HG03066 (cell line): Measurements from ENCODE around the gene THPO.
"Not testable (repeated sequence)": the region's sequence is repeated elsewhere in the genome, so short reads cannot be mapped to it uniquely, and the experiment has no call there.

Experiments used
- ATAC-seq: cut with Tn5 transposase; IDR thresholded peaks from one replicate; pipeline ENCODE4 v1.9.1; 2021; ENCODE audit warnings: low read depth; ENCODE audit not compliant: unreplicated experiment

THPO gene

DNA sequence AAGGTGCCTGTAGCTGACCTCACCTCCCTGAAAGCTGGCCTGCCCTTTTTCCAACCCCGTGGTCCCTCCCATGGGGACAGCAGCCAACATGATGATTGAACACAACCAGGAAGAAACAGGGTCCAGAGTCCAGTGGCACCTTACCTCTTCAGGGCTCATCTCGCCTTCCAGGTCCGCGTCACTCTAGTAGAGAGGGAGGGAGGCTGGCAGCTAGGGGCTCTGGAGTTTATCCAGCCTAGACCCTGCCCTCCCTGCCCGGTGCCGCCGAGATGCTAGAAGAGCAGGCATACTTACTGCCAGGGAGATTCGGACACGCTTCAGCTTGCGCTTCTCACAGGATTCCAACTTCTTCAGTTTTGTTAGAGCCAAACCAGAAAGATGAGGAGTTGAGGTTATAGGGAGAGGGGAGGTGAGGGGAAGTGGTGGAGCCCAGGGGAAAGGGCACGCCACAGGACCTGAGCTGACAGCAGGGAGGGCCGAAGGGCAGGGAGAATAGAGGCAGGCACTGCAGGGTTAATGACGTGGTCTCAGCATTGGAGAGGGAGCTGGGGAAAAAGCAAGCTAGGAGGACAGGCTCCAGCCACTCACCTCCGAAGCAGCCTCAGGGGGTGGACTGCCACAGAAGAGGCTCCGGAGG, 25.7 kb downstream of the THPO start:
- ATAC-seq, result no peak

DNA sequence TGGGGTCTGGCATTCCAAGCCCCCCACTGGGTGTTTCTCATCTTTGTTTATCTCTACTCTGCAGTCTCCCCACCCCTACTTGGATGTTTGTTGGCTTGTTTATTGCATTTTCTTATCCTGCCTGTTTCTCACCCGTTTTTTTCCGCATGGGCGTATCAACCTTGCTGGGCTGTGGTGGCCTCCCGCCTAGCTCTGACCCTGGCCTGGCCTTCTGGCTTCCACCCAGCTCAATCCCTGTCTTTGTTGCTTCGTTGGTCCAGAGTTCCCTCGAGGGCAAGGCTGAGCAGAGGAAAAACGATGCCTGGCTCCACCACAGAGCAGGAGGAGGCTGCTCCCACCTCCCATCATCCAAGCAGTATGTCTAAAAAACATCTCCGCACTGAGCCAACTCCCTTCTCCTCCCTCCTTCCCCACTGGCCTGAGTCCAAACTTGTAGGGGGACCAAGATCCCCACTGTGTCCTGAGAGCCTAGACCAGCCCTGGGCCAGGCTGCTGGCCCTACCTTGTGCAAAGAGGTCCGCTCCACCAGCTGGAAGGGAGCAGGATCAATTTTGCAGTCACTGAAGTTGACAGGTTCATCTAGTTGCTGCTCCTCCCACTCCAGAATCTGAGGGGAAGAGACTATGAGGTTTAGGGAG, 26.4 kb downstream of the THPO start:
- no peak for ATAC-seq

DNA sequence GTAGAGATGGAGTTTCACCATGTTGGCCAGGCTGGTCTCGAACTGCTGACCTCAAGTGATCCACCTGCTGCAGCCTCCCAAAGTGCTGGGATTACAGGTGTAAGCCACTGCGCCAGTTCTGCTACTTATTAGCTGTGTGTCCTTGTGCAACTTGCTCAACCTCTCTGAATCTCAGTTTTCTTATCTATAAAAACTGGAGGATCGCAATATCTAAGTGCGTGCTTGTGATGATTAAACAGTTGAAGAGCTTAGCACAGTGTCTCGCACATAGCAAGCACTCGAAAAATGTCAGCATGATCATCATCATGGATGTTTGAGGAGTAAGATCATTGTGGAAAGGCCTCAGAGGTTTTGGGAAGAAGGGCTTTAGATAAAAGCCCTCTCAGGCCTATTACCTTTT, 27.4 kb downstream of the THPO start:
- ATAC-seq, result no peak

DNA sequence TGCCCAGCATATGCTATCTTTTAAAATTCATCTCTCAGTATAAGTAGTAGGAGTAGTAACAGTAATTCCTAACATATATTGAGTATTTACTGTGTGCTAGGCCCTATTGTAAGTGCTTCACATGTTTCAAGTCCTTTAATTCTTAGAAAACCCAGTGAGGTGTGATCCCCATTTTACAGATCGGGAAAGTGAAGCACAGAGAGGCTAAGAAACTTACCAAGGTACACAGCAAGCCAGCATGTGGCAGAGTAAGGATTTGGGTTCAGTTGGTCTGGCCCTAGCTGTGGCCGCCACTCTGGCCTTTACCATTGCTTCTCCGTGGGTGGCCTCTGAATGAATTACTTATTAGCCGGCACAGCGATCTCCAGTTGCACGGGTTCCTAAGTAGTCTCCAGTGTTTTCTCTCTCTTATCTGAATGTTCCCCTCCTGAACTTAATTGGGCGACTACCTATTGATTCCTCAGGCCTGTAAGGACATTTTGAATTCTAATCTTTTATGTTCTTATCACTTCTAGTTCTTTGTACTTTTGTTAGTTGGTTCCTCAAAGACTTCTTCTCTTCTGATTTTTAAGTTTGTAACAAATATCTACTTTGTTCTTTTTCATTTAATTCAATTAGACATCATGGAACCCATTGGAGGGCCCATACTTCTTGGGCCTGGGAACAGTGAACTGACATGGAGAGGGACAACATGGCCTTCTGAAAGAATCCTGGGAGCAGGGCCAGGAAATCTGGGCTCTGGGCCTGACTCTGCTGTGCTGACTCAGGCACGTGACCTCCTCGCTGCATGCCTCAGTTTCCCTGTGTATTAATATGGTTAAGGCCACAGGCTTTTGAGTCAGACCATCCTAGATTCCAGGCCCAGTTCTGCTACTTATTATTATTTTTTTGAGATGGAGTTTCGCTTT, 28.2 kb downstream of the THPO start:
- no peak for ATAC-seq

DNA sequence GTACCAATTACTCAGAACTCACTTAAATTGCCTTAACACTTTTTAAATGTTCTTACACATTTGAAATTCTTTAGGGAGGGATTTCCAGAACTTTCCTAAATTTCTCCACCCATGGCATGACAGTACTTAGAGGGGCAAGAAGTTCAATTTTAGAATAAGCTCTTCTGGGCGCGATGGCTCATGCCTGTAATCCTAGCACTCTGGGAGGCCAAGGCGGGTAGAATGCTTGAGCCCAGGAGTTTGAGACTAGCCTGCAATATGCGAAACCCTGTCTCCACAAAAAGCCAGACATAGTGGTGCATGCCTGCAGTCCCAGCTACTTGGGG, 30.0 kb downstream of the THPO start:
- ATAC-seq, result no peak

DNA sequence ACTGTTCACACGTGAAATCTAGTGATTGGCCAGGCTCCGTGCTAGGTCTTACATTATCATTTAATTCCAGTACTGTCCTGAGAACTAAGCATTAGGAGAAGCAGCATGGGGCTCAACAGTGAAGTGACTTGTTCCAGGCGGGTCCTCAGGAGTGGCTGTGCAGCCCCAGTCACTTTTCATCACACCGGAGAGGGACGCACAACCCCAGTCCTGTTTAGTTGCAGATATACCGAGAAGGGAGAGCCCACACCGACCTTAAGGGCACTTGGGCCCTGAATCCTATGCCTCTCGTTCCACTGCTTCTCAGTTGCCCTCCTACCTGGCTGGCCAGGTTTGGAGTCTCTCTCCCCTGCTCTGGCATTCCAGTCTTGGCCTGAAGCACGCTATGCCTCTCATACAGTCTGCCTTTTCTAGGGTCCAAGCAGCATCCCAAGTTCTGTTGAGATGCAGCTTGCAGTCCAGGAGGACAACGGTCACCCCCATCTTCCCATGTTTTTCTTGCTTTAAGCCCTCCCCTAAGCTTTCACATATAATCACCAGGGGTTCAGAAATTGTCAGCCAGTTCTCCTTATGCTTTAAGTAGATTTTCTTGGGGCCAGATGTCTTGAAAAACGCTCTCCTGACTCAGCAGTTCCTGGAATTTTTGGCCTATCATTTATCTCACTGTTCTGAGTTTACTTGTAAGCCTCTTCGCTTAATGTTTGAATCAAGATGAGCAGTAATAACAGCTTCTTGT, 30.5 kb downstream of the THPO start:
- ATAC-seq, result no peak

DNA sequence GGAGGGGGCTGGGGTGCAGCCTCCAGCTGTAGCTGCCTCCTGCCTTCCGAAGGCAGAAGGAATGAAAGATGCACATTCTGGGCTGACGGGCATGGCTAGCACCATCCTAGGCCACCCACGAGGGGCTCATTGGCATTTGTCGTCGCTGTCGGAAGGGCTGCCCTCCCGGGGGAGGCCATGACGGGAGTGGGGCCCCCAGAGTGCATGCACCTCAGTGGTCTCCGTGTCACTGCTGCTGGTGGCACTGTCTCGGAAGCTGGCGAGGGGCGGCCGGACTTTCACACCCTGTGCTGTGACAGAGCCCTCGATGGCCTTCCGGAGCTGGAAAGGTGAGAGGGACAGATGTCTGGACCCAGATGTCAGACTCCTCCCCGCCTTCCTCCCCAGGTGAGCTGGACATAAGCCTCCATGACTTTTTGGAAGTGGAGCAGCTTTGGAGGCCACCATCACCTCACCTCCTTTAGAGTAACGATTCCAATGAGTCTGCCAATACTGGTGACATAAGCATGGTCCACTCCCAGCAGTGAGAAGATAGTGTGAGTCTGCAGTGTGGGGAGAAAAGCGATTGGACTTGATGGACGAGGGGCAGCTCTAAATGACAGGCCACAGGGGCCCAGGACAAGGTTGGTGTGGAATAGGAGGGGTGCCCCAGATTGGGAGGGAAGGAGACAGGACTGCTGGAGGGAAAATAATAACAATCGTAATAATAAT, 31.4 kb downstream of the THPO start:
- ATAC-seq, result no peak

DNA sequence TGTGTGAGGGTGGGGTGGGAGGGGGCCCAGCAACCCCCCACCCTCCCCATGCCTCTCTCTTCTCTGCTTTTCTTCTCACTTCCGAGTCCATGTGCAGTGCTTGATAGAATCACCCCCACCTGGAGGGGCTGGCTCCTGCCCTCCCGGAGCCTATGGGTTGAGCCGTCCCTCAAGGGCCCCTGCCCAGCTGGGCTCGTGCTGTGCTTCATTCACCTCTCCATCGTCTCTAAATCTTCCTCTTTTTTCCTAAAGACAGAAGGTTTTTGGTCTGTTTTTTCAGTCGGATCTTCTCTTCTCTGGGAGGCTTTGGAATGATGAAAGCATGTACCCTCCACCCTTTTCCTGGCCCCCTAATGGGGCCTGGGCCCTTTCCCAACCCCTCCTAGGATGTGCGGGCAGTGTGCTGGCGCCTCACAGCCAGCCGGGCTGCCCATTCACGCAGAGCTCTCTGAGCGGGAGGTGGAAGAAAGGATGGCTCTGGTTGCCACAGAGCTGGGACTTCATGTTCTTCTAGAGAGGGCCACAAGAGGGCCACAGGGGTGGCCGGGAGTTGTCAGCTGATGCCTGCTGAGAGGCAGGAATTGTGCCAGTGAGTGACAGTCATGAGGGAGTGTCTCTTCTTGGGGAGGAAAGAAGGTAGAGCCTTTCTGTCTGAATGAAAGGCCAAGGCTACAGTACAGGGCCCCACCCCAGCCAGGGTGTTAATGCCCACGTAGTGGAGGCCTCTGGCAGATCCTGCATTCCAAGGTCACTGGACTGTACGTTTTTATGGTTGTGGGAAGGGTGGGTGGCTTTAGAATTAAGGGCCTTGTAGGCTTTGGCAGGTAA, 32.5 kb downstream of the THPO start:
- ATAC-seq, result no peak

DNA sequence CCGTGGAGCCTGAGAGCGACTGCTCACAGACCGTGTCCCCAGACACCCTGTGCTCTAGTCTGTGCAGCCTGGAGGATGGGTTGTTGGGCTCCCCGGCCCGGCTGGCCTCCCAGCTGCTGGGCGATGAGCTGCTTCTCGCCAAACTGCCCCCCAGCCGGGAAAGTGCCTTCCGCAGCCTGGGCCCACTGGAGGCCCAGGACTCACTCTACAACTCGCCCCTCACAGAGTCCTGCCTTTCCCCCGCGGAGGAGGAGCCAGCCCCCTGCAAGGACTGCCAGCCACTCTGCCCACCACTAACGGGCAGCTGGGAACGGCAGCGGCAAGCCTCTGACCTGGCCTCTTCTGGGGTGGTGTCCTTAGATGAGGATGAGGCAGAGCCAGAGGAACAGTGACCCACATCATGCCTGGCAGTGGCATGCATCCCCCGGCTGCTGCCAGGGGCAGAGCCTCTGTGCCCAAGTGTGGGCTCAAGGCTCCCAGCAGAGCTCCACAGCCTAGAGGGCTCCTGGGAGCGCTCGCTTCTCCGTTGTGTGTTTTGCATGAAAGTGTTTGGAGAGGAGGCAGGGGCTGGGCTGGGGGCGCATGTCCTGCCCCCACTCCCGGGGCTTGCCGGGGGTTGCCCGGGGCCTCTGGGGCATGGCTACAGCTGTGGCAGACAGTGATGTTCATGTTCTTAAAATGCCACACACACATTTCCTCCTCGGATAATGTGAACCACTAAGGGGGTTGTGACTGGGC, 33.3 kb downstream of the THPO start:
- no peak for ATAC-seq

DNA sequence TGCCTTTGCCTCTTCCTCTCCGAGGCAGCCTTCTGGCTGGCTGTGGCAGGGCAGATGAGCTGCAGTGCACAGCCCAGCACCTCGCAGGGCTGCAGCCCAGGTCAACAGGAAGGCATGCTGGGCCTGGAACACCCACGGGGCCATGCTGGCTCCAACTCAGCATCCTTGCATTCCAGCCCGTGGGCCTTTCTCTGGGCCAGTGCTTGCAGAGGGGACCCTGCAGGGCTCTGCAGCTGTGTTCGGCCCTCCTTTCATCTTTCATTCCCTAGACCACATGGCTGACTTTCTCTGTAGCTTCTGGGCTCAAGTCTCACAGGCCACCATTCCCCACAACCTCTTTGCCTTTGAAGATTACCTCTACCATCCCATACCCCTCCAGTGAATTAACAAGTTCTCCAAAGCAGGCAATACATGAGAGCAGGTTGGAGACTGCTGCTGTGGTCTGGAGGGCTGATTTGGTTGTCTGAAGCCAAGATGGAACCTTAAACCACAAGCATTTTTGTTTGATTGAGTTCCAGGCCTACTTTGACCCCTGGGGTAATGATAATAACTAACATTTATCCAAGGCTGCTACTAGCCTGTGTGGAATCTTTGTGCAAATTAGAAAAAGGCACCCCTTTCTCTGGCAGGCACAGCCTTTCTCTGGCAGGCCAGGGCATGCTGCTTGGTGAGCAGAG, 34.7 kb downstream of the THPO start:
- ATAC-seq, result no peak

DNA sequence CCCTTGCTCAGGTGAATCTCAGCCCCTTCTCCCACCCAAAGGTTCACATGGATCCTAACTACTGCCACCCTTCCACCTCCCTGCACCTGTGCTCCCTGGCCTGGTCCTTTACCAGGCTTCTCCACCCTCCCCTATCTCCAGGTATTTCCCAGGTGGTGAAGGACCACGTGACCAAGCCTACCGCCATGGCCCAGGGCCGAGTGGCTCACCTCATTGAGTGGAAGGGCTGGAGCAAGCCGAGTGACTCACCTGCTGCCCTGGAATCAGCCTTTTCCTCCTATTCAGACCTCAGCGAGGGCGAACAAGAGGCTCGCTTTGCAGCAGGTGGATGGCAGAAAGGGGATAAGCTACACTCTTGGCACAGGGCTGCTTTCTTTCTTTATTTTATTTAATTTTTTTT, 36.1 kb downstream of the THPO start:
- no peak for ATAC-seq

DNA sequence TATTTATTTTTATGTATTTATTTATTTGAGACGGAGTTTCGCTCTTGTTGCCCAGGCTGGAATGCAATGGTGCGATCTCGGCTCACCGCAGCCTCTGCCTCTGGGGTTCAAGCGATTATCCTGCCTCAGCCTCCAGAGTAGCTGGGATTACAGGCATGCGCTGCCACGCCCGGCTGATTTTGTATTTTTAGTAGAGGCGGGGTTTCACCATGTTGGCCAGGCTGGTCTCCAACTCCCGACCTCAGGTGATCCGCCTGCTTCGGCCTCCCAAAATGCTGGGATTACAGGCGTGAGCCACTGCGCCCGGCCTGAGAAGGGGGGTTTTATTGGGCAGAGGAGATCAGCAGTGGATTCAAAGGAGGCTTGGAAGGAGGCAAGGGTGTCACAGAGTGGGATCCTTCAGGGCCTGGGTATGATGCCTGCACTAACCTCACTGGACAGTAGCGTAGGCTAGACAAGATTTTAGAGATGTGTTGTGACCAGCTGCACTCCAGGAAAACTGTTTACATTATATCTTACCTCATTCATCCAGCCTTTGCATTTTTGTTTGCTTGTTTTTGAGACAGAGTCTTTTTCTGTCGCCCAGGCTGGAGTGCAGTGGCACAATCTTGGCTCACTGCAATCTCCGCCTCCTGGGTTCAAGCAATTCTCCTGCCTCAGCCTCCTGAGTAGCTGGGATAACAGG, 38.4 kb downstream of the THPO start:
- not testable (repeated sequence) for ATAC-seq

DNA sequence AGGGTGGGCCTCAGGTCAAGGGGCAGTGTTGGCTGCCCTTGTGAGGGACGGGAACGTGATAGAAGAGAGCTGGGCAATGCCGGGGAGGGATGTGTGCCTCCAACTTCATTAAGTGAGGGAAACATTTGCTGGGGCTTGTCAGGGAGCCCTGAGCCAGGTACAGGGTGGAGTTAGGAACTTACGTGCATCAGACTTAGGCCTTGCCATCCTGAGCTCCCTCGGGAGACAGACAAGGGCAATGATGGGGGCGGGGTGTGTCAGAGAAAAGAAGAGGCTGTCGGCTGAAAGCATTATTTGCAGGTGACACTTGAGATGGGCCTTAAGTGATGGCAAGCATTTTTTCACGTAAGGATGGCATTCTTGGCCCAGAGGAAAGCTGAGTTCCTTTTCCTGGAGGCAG, 39.0 kb downstream of the THPO start:
- no peak for ATAC-seq

DNA sequence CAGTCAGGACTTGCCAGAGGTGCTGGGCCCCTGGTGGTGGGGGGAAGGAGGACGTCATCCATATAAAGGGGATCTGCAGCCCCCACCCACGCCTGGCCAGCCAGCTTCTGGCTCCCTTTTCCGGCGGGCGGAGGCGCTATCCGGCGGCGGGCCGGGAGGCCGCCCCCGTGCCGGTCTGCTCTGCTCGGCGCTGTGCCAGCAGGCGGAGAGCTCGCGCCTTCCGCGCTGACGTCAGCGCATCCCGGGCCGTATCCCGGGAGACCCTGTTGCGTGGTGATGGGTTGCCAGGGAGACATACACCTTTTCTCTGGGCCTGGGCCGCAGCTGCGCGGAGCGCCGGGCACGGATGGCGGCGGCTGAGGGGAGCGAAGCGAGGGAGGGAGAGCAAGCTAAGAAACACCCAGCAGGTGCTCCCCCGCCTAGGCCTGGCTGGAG, 39.5 kb downstream of the THPO start:
- no peak for ATAC-seq

DNA sequence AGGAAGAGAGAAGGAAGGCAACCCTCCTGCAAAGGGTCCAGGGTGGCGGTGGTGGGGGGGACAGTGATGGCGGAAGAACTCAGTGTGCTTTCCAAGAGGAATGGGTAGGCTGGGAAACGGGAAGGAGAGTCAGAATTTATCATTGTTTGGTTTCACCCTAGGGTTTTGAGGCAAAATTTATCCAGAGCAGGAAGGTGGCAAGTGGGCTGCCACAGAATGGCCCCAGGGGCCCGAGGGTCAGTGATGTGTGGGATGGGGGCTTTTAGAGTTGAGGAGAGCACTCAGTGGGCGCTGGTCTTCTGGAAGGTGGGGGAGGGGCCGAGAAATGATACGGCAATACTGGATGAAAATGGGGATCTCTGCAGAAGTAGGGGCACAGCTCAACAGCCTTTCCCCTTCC, 40.0 kb downstream of the THPO start:
- ATAC-seq, result no peak

DNA sequence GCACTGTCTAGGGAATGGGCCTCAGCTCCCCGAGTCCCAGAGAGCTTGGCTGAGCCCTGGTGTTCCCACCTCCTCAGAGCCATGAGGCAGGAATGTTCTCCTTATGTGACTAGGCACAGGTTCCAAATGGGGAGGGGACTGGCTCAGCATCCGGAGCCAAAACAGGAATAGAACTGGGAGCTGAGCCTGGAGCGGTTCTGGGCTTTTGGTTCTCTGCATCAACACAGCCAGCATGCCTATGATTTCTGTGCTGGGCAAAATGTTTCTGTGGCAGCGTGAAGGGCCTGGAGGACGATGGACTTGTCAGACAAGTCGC, 40.6 kb downstream of the THPO start, which contains the start of gene FAM131A:
Gene FAM131A (plus strand): TSS at position 202 of the 316 bp plus-strand sequence. CDS start 31 bp downstream, at position 233.
- no peak for ATAC-seq

DNA sequence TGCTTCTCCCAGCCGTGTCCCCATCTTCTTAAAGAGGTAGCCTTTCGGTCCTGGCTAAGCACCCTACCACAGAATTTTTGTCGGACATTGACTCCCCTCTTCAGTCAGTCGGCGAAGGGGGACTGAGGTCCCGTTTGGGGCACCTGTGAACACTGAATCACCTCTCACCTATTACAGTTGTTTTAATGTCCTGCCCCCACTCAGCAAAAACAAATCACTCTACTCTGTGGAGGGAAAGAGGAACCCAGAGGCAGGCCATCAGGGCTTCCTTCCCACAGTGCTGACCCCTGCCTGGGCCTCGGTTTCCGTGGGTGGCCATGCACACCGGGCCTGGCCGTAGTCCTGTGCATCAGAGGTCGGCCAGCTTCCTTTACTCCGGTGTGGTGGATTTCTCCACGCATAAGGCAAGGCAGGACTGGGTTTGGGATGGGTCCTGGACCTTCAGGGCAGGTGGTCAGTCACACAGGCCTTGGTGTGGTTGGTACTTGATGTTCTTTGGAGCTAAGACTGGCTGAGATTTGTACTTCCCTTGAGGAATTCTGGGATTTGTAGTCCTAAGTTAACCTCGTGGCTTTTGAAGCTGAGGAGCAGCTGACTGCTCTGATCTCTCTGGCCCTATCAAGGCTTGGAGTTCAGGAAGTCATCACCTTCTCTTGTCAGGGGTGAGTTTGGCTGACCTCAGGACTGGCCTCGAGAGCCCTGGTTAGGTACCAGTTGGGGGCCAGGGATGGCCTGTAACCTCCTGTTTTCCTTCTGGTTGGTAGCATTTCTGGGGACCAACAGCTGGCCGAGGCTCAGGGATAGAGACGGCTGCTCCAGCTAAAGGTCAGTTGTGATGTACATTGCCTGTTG, 41.2 kb downstream of the THPO start:
- ATAC-seq, result no peak
